CD4-positive, alpha-beta memory T cell (primary cell): ENCODE measurements around the gene RAMAC. TPM values are rescaled to one million over a fixed set of nuclear protein-coding genes. Genes with fewer than 3 reads are reported as not detected.
"Not testable (repeated sequence)": the region's sequence is repeated elsewhere in the genome, so short reads cannot be mapped to it uniquely, and the experiment has no call there.

Source experiments
- CTCF ChIA-PET: fragments of 350-600 bp; sonication (Branson Sonifier 250); formaldehyde crosslinking; loops from one replicate; lab custom pipeline; 2021; ENCODE audit warnings: inconsistent platforms; ENCODE audit not compliant: partially characterized antibody; lab: Charles Lee
- POLR2A ChIA-PET: fragments of 350-600 bp; sonication (Branson Sonifier 250); formaldehyde crosslinking; loops from one replicate; lab custom pipeline; 2021; ENCODE audit not compliant: partially characterized antibody; lab: Charles Lee
- DNase-seq, 5 donors: peaks; one replicate each; pipeline versions ENCODE4 v3.0.0 to v3.0.0-alpha.2; 2020 to 2022; ENCODE audit warnings: mixed read lengths in 1 of 5
- H3K27ac ChIP-seq: one replicate; pipeline ENCODE4 v1.7.0; 2013; ENCODE audit warnings: low read depth, low read length
- H3K27me3 ChIP-seq: 2 replicates; pipeline ENCODE4 v1.7.0; 2013; ENCODE audit warnings: mild to moderate bottlenecking, low read length, moderate library complexity; ENCODE audit not compliant: insufficient read depth
- H3K36me3 ChIP-seq: 2 replicates; pipeline ENCODE4 v1.7.0; 2013; ENCODE audit warnings: mild to moderate bottlenecking, low read length, moderate library complexity; ENCODE audit not compliant: insufficient read depth
- H3K4me1 ChIP-seq: 2 replicates; pipeline ENCODE4 v1.7.0; 2013; ENCODE audit warnings: mild to moderate bottlenecking, low read length, moderate library complexity; ENCODE audit not compliant: insufficient read depth
- H3K4me3 ChIP-seq, 2 donors: one replicate each; pipeline ENCODE4 v1.7.0; 2013; ENCODE audit warnings: low read length in 2 of 2, mild to moderate bottlenecking in 1 of 2
- H3K9me3 ChIP-seq, 2 donors: one replicate each; pipeline ENCODE4 v1.7.0; 2013; ENCODE audit warnings: low read length in 2 of 2, control low read depth in 1 of 2; ENCODE audit not compliant: control insufficient read depth in 1 of 2
- H3K27ac Mint-ChIP-seq, 7 donors: one replicate each; pipeline ENCODE4 v1.8.0; 2020 to 2021; ENCODE audit warnings: mixed read lengths in 7 of 7, mild to moderate bottlenecking in 6 of 7, inconsistent platforms in 3 of 7, moderate library complexity in 3 of 7
- H3K27me3 Mint-ChIP-seq, 2 donors: one replicate each; pipeline ENCODE4 v1.8.0; 2020 to 2021; ENCODE audit warnings: mixed read lengths in 2 of 2
- H3K36me3 Mint-ChIP-seq, 2 donors: one replicate each; pipeline ENCODE4 v1.8.0; 2020 to 2021; ENCODE audit warnings: mixed read lengths in 2 of 2, inconsistent platforms in 1 of 2, mild to moderate bottlenecking in 1 of 2
- H3K4me1 Mint-ChIP-seq, 4 donors: one replicate each; pipeline ENCODE4 v1.8.0; 2020 to 2021; ENCODE audit warnings: mixed read lengths in 4 of 4, mild to moderate bottlenecking in 1 of 4
- H3K4me3 Mint-ChIP-seq, 8 donors: one replicate each; pipeline ENCODE4 v1.8.0; 2020 to 2021; ENCODE audit warnings: mixed read lengths in 8 of 8, mild to moderate bottlenecking in 7 of 8, moderate library complexity in 6 of 8, inconsistent platforms in 3 of 8
- H3K9me3 Mint-ChIP-seq, 8 donors: one replicate each; pipeline ENCODE4 v1.8.0; 2020 to 2021; ENCODE audit warnings: mixed read lengths in 8 of 8, mild to moderate bottlenecking in 5 of 8, inconsistent platforms in 3 of 8, moderate library complexity in 1 of 8
- intact Hi-C: fragments of 100-400 bp; cut with micrococcal nuclease; formaldehyde crosslinking; loops from one replicate; pipeline ENCODE4 v1.15.1; 2023
- polyA plus RNA-seq, 2 donors: library from polyadenylated mRNA; unstranded; fragments of 300-500 nt; fragmentation: Illumina TruSeq; gene quantifications; one replicate each; pipeline ENCODE4 v1.2.3, GENCODE V29; 2021
- total RNA-seq, 2 experiments: library from RNA; stranded (reverse); gene quantifications; one replicate each; pipeline ENCODE4 v1.2.3, GENCODE V29; 2021

RAMAC gene
- 10 to 100 TPM; 19.3 to 22.0 TPM for total RNA-seq
- 10 to 100 TPM; 30.6 to 58.4 TPM for polyA plus RNA-seq

DNA sequence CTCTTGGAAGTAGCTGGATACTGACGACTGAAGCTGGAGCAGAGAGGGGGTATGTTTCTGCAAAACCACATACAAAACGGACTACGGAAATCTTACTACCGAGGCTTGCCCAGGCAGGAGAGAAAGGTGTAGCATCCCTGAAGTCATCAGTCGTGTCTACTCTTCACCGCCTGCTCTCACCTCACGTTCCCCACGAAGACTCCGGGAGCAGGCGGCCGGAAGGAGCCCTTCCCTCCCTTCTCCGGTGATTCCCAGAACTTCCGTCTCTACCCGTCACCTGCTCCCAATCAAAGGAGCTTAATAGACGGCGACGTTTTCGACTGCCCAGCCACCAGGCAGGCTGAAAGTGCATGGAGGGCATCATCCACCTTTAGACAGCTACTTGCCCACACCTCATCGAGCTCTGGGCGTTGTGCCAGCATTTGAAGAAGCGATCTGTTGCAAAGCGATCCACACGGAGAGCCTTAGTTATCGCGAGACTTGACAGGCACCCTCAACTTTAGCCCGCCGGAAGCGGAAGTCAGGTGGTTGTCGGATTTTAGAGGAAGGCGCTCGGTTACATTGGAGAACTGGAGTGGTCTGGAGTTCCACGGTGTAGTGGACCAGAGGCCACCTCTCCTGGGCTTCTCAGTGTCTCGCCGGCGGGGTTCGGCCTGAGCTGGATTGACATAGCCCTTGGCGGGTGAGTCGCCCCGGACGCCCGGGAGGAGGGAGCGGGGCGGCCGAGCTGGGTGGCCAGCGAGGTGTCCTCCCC lies at the start of gene RAMAC:
Gene RAMAC (plus strand): TSS at position 523 of the 754 bp plus-strand sequence. CDS start 2,809 bp downstream, outside the sequence.
- Mint-ChIP-seq H3K36me3 (peaks cover 14 to 31% of the 10 kb centered on the region in 2 donors), H3K4me3 (peak within 1 kb of the TSS; percentile 96 to 99 (median 99)), H3K9me3 (no peaks in the 10 kb centered on the region), H3K27me3 (no peaks in the 10 kb centered on the region), H3K27ac (peak within 1 kb of the TSS; percentile 91 to 99 (median 96)), H3K4me1 (peaks cover 15 to 32% (median 25%) of the 10 kb centered on the region in 4 donors)
- peak within 1 kb of the TSS; percentile 87 to 91 for H3K4me3 ChIP-seq
- H3K27ac ChIP-seq, result peak within 1 kb of the TSS; percentile 71
- H3K36me3 ChIP-seq, result peaks cover 7% of the 10 kb centered on the region
- POLR2A ChIA-PET, result interaction anchor here (0.5 to 5.2 kb wide), 18 partner anchors 9 to 1585 kb away, joined by 3 to 42 read pairs (median 4); partner anchors contain the start of genes BTBD1, C15orf40, RPS17 and WHAMM
- no peaks in the 10 kb centered on the region for H3K9me3 ChIP-seq
- no peaks in the 10 kb centered on the region for H3K27me3 ChIP-seq
- peaks cover 18% of the 10 kb centered on the region for H3K4me1 ChIP-seq
- DNase-seq, result peak; percentile 90 to 98 (median 93)
- intact Hi-C loops, result loop anchor here (1.0 to 10.0 kb wide), 6 partner anchors 15 to 446 kb away; partner anchors contain the start of genes C15orf40, RPS17 and WHAMM
- CTCF ChIA-PET, result interaction anchor here (0.7 to 2.9 kb wide), 6 partner anchors 10 to 455 kb away, joined by 3 to 24 read pairs (median 10); partner anchors contain the start of genes BTBD1, C15orf40 and RPS17

DNA sequence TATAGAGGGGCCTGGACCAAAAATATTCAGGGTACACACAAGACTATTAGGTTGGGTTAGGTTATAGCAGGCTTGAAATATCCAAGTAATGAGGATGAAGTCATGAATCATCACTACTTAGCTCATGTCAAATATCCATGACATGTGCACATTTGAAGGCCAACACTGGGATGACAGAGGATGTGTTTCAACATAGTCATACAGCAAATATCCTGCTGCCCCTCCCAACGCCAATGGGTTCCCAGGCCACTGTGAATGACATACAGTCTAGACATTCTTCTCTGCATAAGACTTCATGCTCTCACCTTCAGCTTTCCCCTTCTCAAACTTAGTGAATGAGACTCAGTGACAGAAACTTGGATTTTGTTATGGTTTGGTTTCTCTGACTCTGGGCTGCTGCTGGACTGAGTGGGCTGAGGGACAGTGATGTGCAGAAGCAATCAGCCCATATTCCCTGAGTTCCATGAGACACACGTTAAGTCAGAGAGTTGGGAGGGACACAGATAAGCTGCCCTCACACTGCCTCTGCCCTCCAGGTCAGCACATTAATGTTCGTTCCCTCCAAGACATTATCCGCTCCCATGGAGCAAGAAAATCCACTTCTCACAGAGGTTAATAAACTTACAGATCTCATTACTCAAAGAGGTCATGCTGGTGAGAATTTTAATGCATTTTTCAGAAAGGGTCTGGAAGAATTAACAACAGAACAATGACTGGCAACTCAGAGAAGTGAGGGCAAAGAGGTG lies 48.9 kb upstream of the RAMAC start:
- no peak overlapping the region for H3K27ac Mint-ChIP-seq
- intact Hi-C loops, result no loop called here

DNA sequence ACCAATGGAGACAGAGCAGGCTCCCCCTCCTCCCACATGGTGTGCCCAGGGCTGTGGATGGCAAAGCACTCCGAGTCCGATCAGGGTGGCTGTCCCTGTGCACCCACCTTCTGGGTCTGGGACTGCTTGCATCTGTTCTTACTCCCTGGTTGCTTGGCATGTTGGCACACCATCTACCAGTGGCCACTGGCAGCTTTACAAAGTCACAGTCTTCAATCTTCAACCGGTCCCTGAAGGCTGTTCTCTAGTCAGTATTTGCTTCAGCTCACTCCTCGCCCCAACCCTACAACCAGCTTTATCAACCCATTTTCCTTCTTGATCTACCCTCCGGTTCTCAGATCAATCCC lies 48.3 kb upstream of the RAMAC start:
- H3K36me3 ChIP-seq, result no peaks in the 10 kb centered on the region
- POLR2A ChIA-PET, result no interaction called here
- no peaks in the 10 kb centered on the region for H3K27me3 ChIP-seq
- H3K27ac Mint-ChIP-seq, result no peak overlapping the region
- H3K27ac ChIP-seq, result no peak overlapping the region
- peaks cover 5 to 15% of the 10 kb centered on the region in 2 donors for H3K27me3 Mint-ChIP-seq
- H3K4me1 ChIP-seq, result no peaks in the 10 kb centered on the region
- H3K4me3 ChIP-seq, result no peak overlapping the region
- no peak overlapping the region for H3K4me3 Mint-ChIP-seq
- H3K4me1 Mint-ChIP-seq, result peaks cover 0 to 2% (median 0%) of the 10 kb centered on the region in 4 donors
- H3K36me3 Mint-ChIP-seq, result peaks cover 0 to 4% of the 10 kb centered on the region in 2 donors
- H3K9me3 Mint-ChIP-seq, result peaks cover 0 to 4% (median 0%) of the 10 kb centered on the region in 8 donors
- H3K9me3 ChIP-seq, result no peaks in the 10 kb centered on the region
- CTCF ChIA-PET, result no interaction called here
- intact Hi-C loops, result no loop called here
- DNase-seq, result no peak

More for the DNA sequence above, 48.9 kb upstream of the RAMAC start:
- ChIA-PET CTCF (no interaction called here), POLR2A (no interaction called here)
- H3K9me3 Mint-ChIP-seq, result peaks cover 0 to 4% (median 0%) of the 10 kb centered on the region in 8 donors
- no peak overlapping the region for H3K4me3 ChIP-seq
- no peak overlapping the region for H3K27ac ChIP-seq
- no peak overlapping the region for H3K4me3 Mint-ChIP-seq
- no peaks in the 10 kb centered on the region for H3K9me3 ChIP-seq
- peaks cover 5 to 15% of the 10 kb centered on the region in 2 donors for H3K27me3 Mint-ChIP-seq
- peaks cover 0 to 4% of the 10 kb centered on the region in 2 donors for H3K36me3 Mint-ChIP-seq
- no peaks in the 10 kb centered on the region for H3K36me3 ChIP-seq
- DNase-seq, result no peak
- H3K4me1 ChIP-seq, result no peaks in the 10 kb centered on the region
- H3K4me1 Mint-ChIP-seq, result peaks cover 0 to 2% (median 0%) of the 10 kb centered on the region in 4 donors
- no peaks in the 10 kb centered on the region for H3K27me3 ChIP-seq

DNA sequence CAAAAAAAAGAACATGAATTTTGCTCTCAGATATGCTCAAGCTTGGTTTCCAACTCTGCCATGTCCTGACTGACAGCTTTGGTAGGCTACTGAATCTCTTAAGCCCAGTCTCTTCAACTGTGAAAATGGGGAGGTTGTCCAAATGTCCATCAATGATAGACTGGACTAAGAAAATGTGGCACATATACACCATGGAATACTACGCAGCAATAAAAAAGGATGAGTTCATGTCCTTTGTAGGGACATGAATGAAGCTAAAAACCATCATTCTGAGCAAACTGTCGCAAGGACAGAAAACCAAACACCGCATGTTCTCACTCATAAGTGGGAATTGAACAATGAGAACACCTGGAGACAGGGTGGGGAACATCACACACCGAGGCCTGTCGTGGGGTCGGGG lies 46.3 kb upstream of the RAMAC start:
- H3K27me3 ChIP-seq, H3K36me3 ChIP-seq, H3K4me3 Mint-ChIP-seq, H3K27ac ChIP-seq, H3K9me3 Mint-ChIP-seq, POLR2A ChIA-PET, DNase-seq, H3K36me3 Mint-ChIP-seq, H3K4me1 Mint-ChIP-seq, intact Hi-C loops, H3K27ac Mint-ChIP-seq, H3K9me3 ChIP-seq, H3K4me1 ChIP-seq, H3K4me3 ChIP-seq: not testable (repeated sequence)
- CTCF ChIA-PET, result interaction anchor here (0.5 kb wide), 1 partner anchor 214 kb away, joined by 3 read pairs; no protein-coding TSS in a partner anchor
- peaks cover 8 to 20% of the 10 kb centered on the region in 2 donors for H3K27me3 Mint-ChIP-seq

DNA sequence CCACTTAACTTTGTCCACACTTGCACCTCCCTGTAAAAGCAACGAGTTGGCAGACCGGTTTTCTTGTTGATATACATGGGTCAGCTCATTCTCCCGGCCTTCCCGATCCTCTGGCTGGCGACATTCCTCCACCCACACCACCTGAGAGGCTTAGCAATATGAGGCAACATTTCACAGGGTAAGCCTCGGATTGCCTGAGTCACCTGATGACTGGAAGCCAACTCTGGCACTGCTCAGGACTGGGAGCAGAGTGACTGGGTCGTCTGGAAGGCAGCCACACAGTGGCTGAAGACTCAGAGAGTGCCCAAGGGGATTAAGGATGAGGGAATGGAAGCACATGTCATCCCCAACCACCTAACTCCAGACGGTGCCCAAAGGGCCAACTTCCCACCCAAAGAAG lies 43.3 kb upstream of the RAMAC start:
- DNase-seq, result no peak
- H3K27ac ChIP-seq, result no peak overlapping the region
- Mint-ChIP-seq H3K27me3 (peaks cover 17 to 22% of the 10 kb centered on the region in 2 donors), H3K36me3 (peaks cover 0 to 4% of the 10 kb centered on the region in 2 donors), H3K4me3 (no peak overlapping the region), H3K4me1 (no peaks in the 10 kb centered on the region), H3K27ac (no peak overlapping the region), H3K9me3 (peaks cover 0 to 4% (median under 1%) of the 10 kb centered on the region in 8 donors)
- peaks cover 4% of the 10 kb centered on the region for H3K27me3 ChIP-seq
- CTCF ChIA-PET, result interaction anchor here (1.0 kb wide), 1 partner anchor 19 kb away, joined by 3 read pairs; no protein-coding TSS in a partner anchor
- no peaks in the 10 kb centered on the region for H3K36me3 ChIP-seq
- no peaks in the 10 kb centered on the region for H3K4me1 ChIP-seq
- no peaks in the 10 kb centered on the region for H3K9me3 ChIP-seq
- POLR2A ChIA-PET, result no interaction called here
- H3K4me3 ChIP-seq, result no peak overlapping the region
- intact Hi-C loops, result no loop called here

DNA sequence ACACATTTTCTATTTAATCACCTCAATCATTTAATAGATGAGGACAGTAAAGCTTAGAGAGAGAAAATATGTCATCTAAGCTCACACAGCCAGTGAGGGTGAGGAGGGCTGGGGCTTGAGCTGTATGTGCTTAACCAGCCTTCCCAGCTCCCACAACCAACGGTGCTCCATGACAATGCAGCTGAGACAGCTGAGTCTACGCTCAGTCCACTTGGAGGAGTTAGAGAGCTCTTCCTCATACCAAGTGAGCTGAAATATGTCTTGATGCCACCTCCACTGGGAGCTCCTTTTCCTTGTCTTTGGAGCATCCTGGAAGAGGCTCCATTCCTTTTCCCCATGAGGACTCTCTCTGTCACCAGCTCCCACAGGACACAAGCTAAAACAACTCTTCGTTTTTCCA lies 42.8 kb upstream of the RAMAC start:
- CTCF ChIA-PET, result interaction anchor here (1.0 to 1.2 kb wide), 2 partner anchors 19 to 57 kb away, joined by 3 read pairs; no protein-coding TSS in a partner anchor
- intact Hi-C loops, result no loop called here
- Mint-ChIP-seq H3K9me3 (peaks cover 0 to 4% (median under 1%) of the 10 kb centered on the region in 8 donors), H3K4me3 (no peak overlapping the region), H3K4me1 (no peaks in the 10 kb centered on the region), H3K27ac (peak overlapping the region in 1 of 7 donors; percentile 24), H3K27me3 (peaks cover 17 to 23% of the 10 kb centered on the region in 2 donors), H3K36me3 (peaks cover 0 to 4% of the 10 kb centered on the region in 2 donors)
- no peak for DNase-seq
- H3K27me3 ChIP-seq, result peaks cover 4% of the 10 kb centered on the region
- no peaks in the 10 kb centered on the region for H3K36me3 ChIP-seq
- POLR2A ChIA-PET, result no interaction called here
- H3K27ac ChIP-seq, result no peak overlapping the region
- H3K9me3 ChIP-seq, result no peaks in the 10 kb centered on the region
- no peak overlapping the region for H3K4me3 ChIP-seq
- no peaks in the 10 kb centered on the region for H3K4me1 ChIP-seq
